NCI-H510A (cell line): ENCODE data around the gene CCDC124.
"Not testable (repeated sequence)": the region's sequence is repeated elsewhere in the genome, so short reads cannot be mapped to it uniquely, and the experiment has no call there.

Experiments used
- DNase-seq: peaks from one replicate; lab custom pipeline; 2025; lab: John Stamatoyannopoulos, UW

CCDC124 gene

DNA sequence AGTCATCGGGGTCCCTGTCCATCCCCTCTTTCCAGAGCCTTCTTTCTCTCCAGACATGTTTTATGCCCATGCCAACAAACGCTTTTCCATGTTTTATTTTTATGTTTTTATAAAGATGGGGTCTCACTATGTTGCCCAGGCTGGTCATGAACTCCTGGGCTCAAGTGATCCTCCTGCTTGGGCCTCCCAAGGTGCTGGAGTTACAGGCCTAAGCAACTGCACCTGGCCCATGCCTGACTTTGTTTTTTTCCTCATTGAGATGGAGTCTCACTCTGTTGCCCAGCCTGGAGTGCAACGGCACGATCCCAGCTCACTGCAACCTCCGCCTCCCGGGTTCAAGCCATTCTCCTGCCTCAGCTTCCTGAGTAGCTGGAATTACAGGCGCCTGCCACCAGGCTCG is 53.8 kb downstream of the CCDC124 start:
- not testable (repeated sequence) for DNase-seq

DNA sequence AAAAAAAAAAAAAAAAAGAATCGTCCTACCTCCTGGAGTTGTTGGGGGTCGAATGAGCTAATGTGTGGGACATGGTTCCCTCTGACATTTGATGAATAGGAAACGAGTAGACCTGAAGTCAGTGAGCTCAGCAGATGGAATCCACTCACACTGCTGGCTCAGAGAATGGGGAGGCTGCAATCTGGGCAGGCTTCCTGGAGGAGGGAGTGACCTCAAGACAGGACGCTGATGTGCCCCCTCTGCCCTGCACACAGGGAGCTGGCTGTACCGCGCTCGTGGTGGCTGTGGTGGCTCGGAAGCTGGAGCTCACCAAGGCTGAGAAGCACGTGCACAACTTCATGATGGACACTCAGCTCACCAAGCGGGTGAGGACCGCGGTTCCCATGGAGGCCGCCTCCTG is 55.3 kb downstream of the CCDC124 start:
- no peak for DNase-seq

DNA sequence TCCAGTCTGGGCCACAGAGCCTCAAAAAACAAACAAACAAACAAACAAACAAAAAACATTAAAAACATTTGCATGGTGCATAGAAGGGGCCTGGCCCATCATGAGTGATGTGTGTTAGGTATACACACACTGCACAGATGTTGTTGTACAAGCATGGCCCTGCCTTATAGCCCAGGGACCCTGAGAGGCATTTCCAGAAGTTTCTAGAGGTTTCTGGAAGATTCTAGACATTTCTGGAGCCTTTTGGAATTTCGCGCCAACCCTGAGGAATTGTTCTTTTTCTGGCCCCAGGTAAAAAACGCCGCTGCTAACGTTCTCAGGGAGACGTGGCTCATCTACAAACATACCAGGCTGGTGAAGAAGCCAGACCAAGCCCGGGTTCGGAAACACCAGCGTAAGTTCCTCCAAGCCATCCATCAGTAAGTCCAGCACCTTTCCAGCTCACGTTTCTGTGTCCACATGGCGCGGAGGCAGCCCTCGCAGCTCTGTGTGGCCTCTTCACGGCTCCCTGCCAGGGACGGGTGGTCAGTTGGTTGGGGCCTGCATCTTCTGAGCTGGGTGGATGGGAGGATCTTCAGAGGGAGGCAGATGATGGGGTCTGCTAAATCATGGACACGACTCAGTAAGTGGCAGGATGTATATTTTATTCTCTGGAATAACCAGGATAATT is 56.7 kb downstream of the CCDC124 start:
- no peak for DNase-seq

DNA sequence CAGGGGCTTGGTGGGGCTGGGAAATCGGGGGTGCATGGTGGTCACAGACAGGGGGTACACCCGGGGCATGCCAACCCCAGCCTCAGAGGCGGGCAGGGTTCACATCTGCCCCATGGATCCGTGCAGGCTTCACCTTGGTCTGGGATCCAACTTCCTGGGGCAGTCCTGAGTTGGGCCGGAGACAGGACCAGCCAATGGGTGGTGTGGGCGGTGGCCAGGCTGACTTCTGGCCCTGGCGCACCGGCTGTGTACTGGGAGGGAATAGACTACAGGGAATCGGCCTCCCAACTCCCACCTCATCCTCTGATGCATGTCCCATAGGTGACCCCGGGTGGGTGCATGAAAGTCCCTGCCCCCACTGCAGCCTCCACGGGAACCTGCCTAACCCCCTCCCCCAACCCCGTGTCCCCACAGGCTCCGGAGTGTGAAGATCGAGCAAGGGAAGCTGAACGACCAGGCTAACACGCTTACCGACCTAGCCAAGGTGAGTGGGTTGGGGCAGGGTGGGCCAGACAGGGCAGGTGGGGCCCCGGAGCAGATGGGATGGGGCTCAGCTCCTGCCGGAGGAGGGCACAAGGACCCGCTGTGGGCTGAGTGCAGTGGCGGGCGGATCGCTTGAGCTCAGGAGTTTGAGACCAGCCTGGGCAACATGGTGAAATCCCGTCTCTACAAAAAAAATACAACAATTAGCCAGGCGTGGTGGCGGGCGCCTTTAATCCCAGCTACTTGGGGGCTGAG is 60.4 kb downstream of the CCDC124 start:
- no peak for DNase-seq
